Activated CD4-positive, alpha-beta T cell treated with anti-CD3 and anti-CD28 coated beads for 4 hours (primary cell): ENCODE data around the gene ANKH.

ENCODE experiments used
- DNase-seq, 2 donors: peaks; one replicate each; pipeline ENCODE4 v3.0.0-alpha.2; 2020

Gene ANKH

DNA sequence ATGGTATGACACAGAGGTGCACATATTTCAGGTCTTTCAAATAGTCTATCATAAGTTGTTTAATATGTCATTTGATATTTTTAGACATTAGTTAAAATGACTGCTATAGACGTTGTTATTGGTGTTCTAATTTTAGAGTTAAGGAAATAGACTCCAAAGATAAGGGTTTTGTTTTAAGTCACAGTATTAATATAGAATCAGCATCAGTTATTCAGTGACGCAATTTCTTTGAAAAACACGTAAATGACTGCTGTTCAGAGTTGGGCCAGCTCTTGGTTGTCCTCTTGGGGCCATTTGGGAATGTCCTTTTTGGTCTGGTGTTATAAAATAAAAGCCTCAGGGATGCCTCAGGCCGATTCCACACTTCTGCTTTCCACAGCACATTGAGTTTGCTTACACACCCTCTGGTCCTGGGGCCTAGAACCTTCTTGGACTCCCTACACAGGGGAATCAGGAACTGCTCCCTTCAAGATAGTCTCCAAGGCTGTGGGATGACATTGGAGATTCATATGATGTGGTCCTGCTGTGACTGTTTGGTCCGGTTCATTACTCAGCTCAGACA is 192.7 kb downstream of the ANKH start:
- no peak for DNase-seq

DNA sequence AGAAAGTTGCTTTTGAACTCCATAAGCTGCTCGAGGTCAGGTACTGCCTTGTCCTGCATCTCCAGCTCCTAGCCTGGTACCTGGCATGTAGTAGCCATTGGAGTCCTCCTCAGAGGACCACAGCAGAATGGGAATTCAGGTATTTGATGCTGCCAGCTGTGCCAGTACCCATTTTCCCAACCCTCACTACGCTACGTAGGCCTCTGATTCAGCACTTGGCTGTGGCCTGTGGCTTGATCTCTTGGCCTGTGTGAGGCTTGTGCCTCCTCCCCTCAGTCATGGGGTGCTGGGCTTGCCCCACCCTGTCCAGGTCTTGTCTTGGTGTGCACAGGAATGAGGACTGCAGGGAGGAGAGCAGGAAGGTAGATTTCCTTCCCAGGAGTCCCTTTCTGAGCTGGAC is 195.3 kb downstream of the ANKH start:
- no peak for DNase-seq

DNA sequence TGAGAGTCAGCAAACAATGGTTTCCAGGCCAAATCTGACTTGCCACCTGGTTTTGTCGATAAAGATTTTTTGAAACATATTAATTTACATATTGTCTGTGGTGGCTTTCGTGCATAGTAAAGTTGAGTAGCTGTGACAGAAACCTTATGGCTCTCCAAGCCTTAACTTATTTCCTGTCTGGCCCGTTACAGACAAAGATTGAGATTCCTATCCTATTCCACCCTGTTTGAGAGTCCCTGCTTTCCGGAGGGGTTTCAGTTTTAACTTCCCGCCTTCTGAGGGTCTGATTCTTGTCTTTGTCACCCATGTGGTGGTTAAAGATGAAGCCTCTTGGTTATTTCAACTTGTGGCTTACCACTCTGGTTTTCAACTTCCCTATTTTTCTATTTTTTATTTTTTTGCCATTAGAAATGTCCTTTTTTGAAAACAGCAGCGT is 195.7 kb downstream of the ANKH start:
- DNase-seq = no peak

DNA sequence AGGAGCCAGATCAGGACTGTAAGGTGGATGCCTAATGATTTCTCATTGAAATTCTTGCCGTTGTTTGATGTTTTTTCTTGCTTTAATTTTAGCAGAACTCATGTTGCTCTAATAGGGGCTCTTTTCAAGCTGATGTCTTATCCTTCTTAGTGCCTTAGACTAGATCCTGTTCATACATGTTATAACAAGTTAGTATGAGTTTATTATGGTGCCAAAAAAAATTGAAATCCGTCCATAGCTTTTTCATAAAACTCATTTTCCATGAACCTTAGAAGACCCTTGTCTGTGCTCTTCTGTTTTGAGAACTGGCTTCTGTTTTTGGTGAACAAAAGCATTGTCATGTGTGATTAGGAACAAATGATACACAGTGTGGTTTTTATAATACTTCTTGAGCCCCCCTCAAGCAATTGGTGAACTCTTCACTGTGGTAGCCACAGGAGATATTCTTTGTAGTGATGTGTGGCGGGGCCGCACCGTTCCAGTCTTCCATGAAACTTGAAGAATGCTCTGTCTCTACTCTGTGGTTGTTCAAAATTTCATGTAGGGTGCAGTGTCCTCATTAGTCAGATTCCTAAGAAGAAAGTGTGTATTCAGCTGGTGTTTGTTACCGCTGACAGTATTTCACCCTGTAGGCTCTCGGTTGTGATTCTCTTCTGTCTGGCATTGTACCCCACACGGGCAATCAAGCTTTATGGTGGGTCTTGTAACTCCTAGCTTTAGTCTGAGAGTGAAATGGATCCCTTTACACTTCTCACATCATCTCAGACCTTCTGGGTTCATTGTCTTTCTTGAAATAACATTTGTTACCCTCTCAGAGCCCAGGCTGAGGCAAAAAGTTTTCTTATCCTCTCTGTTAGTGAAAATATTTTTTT is 196.4 kb downstream of the ANKH start:
- no peak for DNase-seq

DNA sequence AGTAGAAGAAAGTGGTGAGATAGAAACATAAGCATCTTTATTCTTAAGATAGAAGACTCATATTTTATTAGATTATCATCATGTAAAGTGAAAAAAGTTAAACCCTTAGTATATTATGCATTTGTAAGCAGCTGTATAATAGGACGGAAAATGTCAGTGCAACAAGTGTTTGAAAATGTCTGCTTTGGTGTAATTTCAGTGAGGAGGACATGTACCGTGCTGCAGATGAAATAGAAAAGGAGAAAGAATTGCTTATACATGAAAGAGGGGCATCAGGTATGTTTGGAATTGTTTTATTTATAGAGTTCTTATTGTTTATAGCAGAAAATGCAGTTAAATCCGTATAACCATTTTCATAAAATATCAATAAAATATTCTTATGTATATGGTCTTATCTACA is 198.1 kb downstream of the ANKH start:
- no peak for DNase-seq

DNA sequence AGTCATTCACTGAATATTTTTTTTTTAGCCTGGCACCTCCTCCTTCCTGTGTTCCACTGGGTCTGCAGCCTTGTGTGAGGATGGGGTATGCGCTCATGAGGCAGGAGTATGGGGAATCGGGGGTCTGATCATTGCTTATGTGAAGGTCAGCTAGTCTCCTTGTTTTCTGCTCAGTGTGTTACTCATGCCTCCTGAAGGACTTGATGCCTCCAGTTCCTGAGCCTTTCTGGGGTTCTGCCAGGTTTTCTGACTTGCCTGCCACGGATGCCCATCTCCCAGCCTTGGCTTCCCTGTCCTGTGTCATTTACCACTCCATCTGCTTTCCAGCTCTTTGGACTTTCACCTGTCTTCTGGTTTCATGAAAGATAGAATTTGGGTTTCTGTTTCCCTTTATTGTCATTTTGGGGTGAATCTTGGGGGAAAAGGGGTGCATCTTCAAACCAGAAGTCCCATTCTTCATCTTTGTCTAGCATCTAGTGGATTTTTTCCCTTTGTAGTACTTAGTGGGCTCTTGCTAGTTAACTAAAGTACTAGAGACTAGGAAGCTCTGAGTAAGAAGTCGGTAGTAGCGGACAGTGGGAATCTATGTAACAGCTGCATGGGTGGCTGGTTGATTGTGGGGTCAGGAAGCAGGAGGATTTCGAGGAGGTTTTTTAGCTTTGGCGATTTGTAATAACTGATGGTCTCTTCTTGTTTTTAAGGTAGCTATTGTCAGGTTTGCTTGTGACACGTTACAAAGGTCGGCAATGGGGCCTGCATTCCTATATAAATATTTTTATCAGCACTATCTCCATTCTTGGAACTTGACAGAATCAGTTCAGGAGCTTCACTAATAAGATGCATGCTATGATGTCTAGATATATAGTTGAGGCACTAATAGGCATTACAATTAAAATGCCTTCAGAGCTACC is 198.8 kb downstream of the ANKH start:
- DNase-seq = no peak

DNA sequence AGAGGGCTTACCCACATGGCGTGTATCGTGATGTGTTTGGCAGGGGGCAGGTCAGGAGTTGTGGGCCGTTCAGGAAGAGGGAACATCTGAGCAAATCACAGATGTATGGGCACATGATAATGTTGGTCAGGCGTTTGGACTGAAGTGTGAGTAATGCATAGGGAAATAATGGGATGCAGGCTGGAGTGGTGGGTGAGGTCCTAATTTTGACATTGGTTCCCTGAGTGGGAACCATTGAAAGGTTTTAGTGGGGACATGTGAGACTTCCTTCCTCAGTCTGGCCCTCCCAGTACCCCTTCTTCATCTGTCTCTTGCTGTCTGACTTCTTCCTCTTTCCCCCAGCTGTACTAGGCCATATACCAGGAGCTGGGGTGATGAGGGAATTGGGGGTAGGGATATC is 199.5 kb downstream of the ANKH start:
- no peak for DNase-seq

DNA sequence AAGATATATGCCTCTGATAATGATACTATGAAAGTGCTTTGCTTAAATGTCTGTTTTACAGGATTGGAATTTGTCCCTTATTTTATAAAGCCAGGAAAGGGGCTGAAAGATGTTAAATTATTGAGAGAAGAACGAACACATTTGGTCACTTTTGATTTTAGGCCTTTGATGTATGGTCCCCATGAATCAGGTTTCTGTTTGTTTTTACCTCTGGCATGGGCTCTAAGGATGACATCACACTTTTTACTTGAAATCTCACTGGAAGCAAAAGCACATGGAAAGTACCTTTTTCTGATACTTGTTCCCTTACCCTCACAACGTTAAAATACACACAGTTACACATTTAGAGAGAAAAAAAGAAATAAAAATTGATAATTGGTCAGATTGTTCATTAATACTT is 200.2 kb downstream of the ANKH start:
- no peak for DNase-seq

DNA sequence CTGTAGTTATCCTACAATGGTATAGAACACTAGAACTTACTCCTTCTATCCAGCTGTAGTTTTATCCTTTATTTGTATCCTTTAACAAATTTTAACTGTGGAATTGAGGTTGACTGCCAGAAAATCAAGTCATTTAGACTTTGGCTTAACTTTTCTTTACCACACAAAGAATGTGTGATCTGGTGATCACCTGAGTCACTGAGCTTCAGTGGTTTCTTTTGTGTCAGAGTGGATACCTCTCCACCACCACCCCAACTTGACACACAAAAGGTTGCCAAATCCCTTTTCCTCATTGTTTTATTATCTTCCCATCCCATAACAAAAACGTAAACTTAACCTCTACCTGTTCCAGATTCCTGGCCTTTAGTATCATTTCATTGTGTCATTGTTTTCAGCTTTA is 201.6 kb downstream of the ANKH start:
- DNase-seq = no peak

DNA sequence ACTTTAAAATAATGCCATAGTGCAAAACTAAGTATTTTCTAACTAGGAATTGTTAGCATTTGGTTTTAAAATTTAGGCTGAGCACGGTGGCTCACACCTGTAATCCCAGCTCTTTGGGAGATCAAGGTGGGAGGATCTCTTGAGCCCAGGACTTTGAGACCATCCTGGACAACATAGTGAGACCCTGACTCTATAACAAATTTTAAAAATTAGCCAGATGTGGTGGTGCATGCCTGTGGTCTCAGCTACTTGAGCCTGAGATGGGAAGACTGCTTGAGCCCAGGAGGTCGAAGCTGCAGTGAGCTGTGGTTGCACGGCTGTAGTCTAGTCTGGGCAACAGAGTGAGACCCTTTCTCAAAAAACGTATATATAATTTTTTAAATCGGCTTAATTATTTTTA is 202.2 kb downstream of the ANKH start:
- DNase-seq = no peak

DNA sequence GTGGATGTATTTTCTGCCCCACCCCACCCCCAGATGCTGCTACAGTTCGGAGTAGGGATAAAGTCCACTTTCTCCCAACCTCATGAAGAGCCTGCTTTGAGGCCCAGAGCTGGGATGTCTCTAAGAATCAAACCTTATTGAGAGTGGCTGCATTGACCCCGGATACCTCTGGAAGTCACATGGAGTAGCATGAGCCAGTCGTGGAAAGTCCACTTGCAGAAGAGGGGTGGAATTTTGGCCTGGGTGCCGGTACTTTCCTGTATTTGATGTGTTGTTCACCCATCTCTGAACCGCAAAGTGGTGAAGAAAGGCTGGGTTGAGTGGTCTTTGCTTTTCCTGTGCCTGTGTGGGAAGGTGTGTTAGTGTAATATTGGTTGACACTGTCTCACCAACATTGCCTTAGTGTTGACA is 203.4 kb downstream of the ANKH start:
- no peak for DNase-seq

DNA sequence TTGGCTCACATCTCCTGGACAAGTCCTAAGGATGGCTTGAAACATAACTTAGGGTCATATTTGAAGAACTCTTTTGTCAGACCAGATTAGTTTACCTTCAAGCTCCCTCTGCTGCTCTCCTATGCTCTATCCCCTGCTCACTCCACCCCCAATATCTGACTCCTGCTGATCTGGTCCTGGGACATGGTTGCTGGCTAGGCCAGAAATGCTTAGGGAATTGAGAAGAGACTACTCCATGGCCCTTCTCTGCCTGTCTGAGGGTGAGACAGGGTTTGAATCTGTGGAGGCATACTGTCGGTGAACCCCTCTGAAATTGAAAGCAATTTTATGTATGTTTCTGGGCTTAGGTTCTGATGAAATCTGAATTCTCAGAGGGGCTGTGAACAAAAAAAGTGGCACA is 203.8 kb downstream of the ANKH start:
- DNase-seq = no peak

DNA sequence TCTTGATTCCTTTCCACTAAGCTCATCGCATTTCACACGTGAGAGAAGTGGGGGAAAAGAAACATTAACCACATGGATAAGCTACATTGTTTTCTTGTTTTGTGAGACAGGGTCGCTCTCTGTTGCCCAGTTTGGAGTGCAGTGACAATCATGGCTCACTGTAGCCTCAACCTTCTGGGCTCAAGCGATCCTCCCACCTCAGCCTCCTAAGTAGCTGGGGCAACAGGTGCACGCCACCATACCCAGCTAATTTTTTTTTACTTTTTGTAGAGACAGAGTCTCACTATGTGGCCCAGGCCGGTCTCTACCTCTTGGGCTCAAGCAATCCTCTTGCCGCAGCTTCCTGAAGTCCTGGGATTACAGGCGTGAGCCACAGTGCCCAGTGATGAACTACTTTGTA is 204.3 kb downstream of the ANKH start:
- DNase-seq = no peak

DNA sequence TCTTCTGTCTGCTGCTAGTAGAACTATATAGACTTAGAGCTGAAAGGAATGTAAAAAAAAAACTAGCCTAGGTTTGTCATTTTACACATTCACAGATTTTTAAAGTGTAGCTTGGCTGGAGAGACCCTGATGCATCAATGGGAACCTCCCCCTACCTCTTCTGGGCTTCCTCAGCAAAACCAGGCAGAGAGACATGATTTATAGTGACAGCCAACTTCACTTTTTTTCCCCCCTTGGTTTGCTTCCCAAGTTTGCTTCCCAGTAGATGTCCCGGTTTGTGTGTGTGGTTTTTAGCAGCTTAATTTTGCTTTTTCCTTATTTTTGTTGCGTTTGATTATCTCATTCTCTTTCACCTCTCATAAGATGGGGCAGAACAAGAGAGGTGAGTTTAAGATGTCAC is 205.2 kb downstream of the ANKH start:
- DNase-seq = no peak

DNA sequence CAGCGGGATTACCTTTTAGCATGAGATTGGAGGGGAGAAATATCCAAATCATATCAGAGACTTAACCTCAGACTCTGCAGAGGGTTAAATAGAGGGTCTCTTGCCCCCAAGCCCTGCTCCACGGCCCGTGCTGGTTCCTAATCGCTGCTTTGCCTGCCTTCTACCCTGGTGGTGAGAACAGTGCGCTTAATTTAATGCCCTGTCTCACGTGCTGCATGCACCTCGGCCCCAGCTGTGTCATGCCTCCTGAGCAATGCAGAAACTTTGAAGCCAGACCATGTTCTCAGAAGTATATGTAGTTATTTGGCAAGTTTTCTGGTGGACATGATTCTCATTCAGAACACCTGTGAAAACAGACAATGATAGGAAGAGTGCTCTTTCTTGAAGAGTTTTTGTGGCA is 205.6 kb downstream of the ANKH start:
- DNase-seq = peak; percentile 46

DNA sequence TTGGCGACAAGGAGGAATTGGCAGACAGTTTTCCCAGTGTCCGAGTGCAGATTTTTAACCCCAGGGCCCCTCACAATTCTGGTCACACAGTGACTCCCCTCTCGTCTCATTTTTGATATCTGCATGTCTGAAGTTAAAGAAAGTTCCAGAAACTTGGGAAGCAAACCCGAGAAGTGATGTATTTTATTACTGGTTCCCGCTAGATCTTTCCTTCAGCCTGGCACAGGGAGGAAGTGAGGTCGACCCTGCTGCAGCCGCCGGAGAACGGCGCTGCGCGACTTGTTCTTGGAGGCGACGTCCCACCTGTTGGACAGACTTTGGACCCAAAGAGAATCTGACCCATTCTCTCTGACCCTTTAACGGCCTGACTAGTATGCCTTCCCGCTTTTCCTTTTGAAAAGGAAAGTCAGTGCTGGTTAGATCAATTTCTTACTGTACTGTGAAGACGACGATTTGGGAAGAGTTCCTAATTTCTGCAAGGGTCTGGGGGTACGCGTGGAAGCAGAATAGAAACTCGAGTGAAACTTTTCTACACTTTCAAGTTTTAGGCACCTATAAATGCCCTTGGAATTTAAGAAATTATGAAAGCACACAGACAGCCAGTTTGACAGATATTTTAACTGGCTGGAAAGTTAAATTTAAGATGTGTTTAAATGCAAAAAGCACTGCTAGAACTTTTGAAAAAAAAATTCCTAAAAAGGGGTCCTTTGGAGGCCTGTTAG is 206.3 kb downstream of the ANKH start:
- DNase-seq = peak in 1 of 2 donors; percentile 9

DNA sequence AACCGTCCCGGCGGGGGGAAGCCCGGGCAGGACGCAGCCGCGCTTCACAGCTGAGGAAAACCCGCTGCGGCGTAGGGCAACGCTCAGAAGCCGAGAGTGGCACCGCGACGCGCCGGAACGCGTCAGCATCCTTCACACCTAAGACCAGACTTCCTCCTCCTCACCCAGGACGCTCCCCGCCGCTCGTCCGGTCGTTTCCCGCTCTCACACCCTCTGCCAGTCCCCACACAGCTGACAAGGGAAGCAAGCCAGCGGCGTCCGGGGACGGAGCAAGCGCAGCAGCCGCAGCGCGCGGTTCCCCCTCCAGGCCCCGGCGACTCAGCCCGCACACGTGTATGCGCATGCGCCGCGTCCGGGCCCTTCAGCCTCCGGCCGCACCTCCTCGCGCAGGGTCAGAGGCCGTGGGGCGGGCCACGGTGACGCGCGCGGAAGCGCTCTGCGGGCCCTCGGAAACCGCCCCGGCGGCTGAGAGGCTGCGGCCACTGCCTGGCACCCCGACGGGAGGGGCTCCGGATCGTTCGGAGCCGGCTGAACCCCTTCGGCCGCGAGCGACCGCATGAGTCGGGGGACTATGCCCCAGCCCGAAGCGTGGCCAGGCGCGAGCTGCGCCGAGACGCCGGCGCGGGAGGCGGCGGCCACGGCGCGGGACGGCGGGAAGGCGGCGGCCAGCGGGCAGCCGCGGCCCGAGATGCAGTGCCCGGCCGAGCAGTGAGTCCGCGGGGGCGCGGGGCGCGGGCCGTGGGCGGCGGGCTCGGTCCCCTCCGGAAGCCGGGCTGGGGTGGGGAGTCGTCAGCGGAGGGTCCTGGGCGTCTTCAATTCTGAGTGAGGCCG is 207.1 kb downstream of the ANKH start, which contains the start of gene OTULIN:
OTULIN (plus strand) TSS at position 449 of the 831 bp plus-strand sequence; CDS start at position 557, 108 bp downstream.
- DNase-seq = peak; percentile 79 to 83

DNA sequence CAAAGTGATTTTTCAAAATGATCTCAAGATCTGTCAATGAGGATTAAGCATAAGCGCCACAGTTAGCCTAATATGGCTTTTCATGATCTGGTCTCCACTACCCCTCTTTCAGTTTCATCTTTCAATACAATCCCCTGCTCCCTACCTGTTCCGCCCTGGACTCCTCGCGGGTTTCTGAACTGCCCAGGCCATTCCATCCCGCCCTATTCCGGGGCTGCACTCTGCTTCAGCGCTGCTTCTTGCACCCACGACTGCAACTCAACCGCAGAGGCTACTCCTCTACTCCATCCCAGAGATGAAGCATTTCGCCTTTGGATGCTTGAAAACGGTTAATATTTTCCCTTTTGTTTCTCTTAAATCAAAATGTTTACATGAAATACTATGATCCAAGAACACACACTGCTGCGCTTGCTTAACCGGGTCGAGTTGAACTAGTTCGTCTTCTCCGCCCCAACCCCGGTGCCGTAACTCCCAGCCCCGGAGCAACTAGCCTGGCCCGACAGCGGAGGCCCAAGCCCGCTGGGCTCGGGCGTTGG is 207.8 kb downstream of the ANKH start:
- DNase-seq = no peak

DNA sequence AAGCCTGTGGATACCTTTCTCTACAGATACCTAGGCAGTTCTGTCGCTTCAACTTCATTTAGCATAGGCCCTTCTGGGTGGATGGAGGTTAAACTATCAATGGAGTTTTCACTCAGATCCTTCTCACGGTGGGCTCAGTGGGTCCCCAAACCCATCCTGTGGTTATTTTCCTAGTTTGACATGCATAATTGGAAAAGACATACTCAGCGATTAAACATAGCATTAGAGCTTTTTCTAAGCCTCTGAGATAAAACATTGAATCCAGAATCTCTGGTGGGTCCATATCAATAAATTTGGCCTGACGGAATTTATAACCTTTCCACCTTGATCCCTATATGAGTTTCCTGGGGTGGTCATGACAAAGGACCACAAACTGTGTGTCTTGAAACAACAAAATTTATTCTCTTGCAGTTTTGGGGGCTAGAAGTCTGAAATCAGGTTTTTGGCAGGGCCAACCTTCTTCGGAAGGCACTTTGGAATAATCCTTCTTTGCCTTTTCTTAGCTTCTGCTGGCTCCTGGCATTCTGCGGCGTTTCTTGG is 208.8 kb downstream of the ANKH start:
- no peak for DNase-seq

DNA sequence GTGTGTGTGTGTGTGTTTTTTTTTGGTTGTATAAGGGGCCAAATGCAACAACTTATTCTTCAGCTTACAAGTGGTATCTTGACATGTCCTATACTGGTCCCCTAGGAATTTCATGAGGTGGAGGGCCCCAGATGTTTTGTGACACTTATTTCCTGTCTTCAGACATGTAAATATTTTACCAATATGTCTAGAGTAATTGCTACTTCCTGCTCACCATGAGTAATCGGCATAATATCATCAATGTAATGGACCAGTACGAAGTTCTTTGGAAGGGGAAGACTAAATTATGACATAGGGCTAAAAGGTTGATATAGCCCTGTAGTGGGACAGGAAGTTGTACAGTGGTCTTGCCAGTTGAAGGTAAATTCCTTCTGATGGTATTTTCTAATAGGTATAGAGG is 210.7 kb downstream of the ANKH start:
- no peak for DNase-seq
